CD14-positive monocyte (primary cell): Measurements from ENCODE around the gene REELD1. TPM values are rescaled to one million over a fixed set of nuclear protein-coding genes. Genes with fewer than 3 reads are reported as not detected.

Experiments used
- DNase-seq, 3 donors: peaks; one replicate each; pipeline ENCODE4 v3.0.0-alpha.2; 2011 to 2022
- H2AFZ ChIP-seq: 2 replicates; pipeline ENCODE4 v1.6.0; 2012; ENCODE audit warnings: mild to moderate bottlenecking, low read depth, low read length, inconsistent platforms; ENCODE audit not compliant: insufficient read depth, poor library complexity, severe bottlenecking
- H3K27ac ChIP-seq, 2 donors: 1 replicate in 1 of 2; 2 replicates in 1 of 2; pipeline ENCODE4 v1.5.1; 2012 to 2013; ENCODE audit warnings: low read length in 2 of 2, control low read depth in 1 of 2, inconsistent platforms in 1 of 2, low read depth in 1 of 2, mild to moderate bottlenecking in 1 of 2
- H3K27me3 ChIP-seq, 2 donors: one replicate each; pipeline versions ENCODE4 v1.6.0 to v1.6.1; 2011 to 2013; ENCODE audit warnings: low read length in 2 of 2; ENCODE audit not compliant: control insufficient read depth in 2 of 2, insufficient read depth in 2 of 2
- H3K36me3 ChIP-seq, 2 donors: replicated peaks in 1 of 2; 1 replicate in 1 of 2; 2 replicates in 1 of 2; pipeline versions ENCODE4 v1.5.1 to v1.6.1; 2012 to 2013; ENCODE audit warnings: low read length in 2 of 2, control low read depth in 1 of 2, inconsistent platforms in 1 of 2, mild to moderate bottlenecking in 1 of 2; ENCODE audit not compliant: insufficient read depth in 2 of 2, control insufficient read depth in 1 of 2
- H3K4me1 ChIP-seq, 2 donors: 1 replicate in 1 of 2; 2 replicates in 1 of 2; pipeline versions ENCODE4 v1.5.1 to v1.6.1; 2012 to 2013; ENCODE audit warnings: low read length in 2 of 2, control low read depth in 1 of 2, inconsistent platforms in 1 of 2, mild to moderate bottlenecking in 1 of 2, moderate library complexity in 1 of 2; ENCODE audit not compliant: insufficient read depth in 2 of 2, control insufficient read depth in 1 of 2
- H3K4me2 ChIP-seq: replicated peaks from 2 replicates; pipeline ENCODE3; 2012; ENCODE audit warnings: low read length, moderate library complexity, mild to moderate bottlenecking; ENCODE audit not compliant: poor library complexity, severe bottlenecking; ENCODE audit errors: extremely low read depth
- H3K4me3 ChIP-seq, 3 experiments: fragments of 200-600 bp in 1 of 3; sonication (generic) in 1 of 3; replicated peaks in 1 of 3; 1 replicate in 2 of 3; 2 replicates in 1 of 3; pipeline ENCODE4 v1.5.1; 2011 to 2013; ENCODE audit warnings: low read length in 3 of 3, mild to moderate bottlenecking in 3 of 3, control low read depth in 2 of 3, low read depth in 2 of 3, inconsistent platforms in 1 of 3, moderate library complexity in 1 of 3
- H3K79me2 ChIP-seq: 2 replicates; pipeline ENCODE4 v1.6.0; 2012; ENCODE audit warnings: mild to moderate bottlenecking, control low read depth, inconsistent platforms, low read length, moderate library complexity; ENCODE audit not compliant: insufficient read depth
- H3K9ac ChIP-seq: 2 replicates; pipeline ENCODE4 v1.6.0; 2017; ENCODE audit warnings: low read length, mild to moderate bottlenecking; ENCODE audit not compliant: insufficient read depth, poor library complexity, severe bottlenecking
- H3K9me3 ChIP-seq, 2 donors: replicated peaks in 1 of 2; 1 replicate in 1 of 2; 2 replicates in 1 of 2; pipeline versions ENCODE4 v1.5.1 to v1.6.1; 2012 to 2013; ENCODE audit warnings: low read length in 2 of 2, control low read depth in 1 of 2; ENCODE audit not compliant: control insufficient read depth in 1 of 2, insufficient read depth in 1 of 2
- H4K20me1 ChIP-seq: 2 replicates; pipeline ENCODE4 v1.6.0; 2012; ENCODE audit warnings: mild to moderate bottlenecking, low read length, control low read depth, moderate library complexity; ENCODE audit not compliant: insufficient read depth
- H3K27ac Mint-ChIP-seq, 7 donors: one replicate each; pipeline ENCODE4 v1.8.0; 2020; ENCODE audit warnings: mild to moderate bottlenecking in 7 of 7, mixed read lengths in 7 of 7, moderate library complexity in 6 of 7, inconsistent platforms in 2 of 7
- H3K27me3 Mint-ChIP-seq, 3 donors: one replicate each; pipeline ENCODE4 v1.8.0; 2021 to 2022; ENCODE audit warnings: low read depth in 3 of 3, mild to moderate bottlenecking in 3 of 3, mixed read lengths in 3 of 3, moderate library complexity in 3 of 3, inconsistent platforms in 1 of 3
- H3K36me3 Mint-ChIP-seq, 2 donors: one replicate each; pipeline ENCODE4 v1.8.0; 2020; ENCODE audit warnings: mixed read lengths in 2 of 2, inconsistent platforms in 1 of 2, mild to moderate bottlenecking in 1 of 2
- H3K4me1 Mint-ChIP-seq: one replicate; pipeline ENCODE4 v1.8.0; 2020; ENCODE audit warnings: mild to moderate bottlenecking, mixed read lengths
- H3K4me3 Mint-ChIP-seq, 2 donors: one replicate each; pipeline ENCODE4 v1.8.0; 2020; ENCODE audit warnings: mild to moderate bottlenecking in 2 of 2, mixed read lengths in 2 of 2, moderate library complexity in 1 of 2
- H3K9me3 Mint-ChIP-seq, 7 donors: one replicate each; pipeline ENCODE4 v1.8.0; 2020 to 2022; ENCODE audit warnings: mixed read lengths in 7 of 7, mild to moderate bottlenecking in 6 of 7, moderate library complexity in 6 of 7, inconsistent platforms in 2 of 7
- WGBS: methylation state at CpG from one replicate; pipeline ENCODE4 v1.1.5; 2013; ENCODE audit warnings: missing lambda C conversion rate; ENCODE audit not compliant: insufficient coverage; 5-methylcytosine and 5-hydroxymethylcytosine counted together
- intact Hi-C, 2 donors: fragments of 100-400 bp; cut with micrococcal nuclease; formaldehyde crosslinking; loops; one replicate each; pipeline versions ENCODE4 v1.15.0 to v1.15.1; 2023
- polyA plus RNA-seq, 3 donors: library from polyadenylated mRNA; depleted of rRNA in 1 of 3; unstranded in 2 of 3; stranded (reverse) in 1 of 3; fragments of 300-500 nt in 2 of 3; fragments of >200 nt in 1 of 3; fragmentation: Illumina TruSeq in 2 of 3; gene quantifications; 1 replicate in 2 of 3; 2 replicates in 1 of 3; pipeline ENCODE4 v1.2.3, GENCODE V29; 2012 to 2021
- TF ChIP-seq, protein P1 (sequence below): fragments of 200-600 bp; IDR thresholded peaks from one replicate; pipeline ENCODE4 v1.8.0; 2022; ENCODE audit warnings: antibody characterized with exemption, mild to moderate bottlenecking

The REELD1 gene
- polyA plus RNA-seq, 3 donors: 1.5 TPM; not detected in 2

DNA sequence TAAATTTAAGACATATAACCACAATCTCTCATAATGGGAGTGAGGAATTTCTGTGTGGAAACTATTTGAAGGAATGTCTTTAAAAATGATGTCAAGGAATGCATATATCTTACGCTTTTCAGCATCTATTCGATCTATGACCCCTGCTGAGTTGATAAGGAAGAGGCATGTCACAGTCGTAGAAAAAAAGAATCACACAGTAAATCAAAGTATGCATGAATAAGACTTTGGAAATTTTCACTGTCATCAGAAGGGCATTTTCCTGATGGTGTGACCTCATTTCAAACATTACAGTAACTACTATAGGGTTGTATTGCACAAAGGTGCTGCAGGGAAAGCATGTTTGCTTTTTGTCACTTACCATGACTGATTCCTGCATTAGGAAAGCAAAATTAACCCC, 41.5 kb downstream of the REELD1 start:
- WGBS: 100% methylated on average over 3 of the region's 3 CpGs
- no peaks in the 10 kb centered on the region for H3K27me3 Mint-ChIP-seq
- no peaks in the 10 kb centered on the region for H3K4me1 Mint-ChIP-seq
- H3K4me3 Mint-ChIP-seq: no peak overlapping the region
- H3K27ac Mint-ChIP-seq: no peak overlapping the region
- H3K9me3 Mint-ChIP-seq: no peaks in the 10 kb centered on the region
- H3K27ac ChIP-seq: no peak overlapping the region
- no peak overlapping the region for H3K9ac ChIP-seq
- no peak overlapping the region for H3K4me3 ChIP-seq
- peaks cover 7 to 22% of the 10 kb centered on the region in 2 donors for H3K36me3 ChIP-seq
- H3K4me2 ChIP-seq: no peak overlapping the region
- H3K27me3 ChIP-seq: no peaks in the 10 kb centered on the region
- intact Hi-C loops: no loop called here
- no peak for DNase-seq
- H2AFZ ChIP-seq: no peak overlapping the region
- no peaks in the 10 kb centered on the region for H3K9me3 ChIP-seq
- no peaks in the 10 kb centered on the region for H4K20me1 ChIP-seq
- H3K79me2 ChIP-seq: no peaks in the 10 kb centered on the region
- H3K4me1 ChIP-seq: no peaks in the 10 kb centered on the region
- peaks cover 30 to 32% of the 10 kb centered on the region in 2 donors for H3K36me3 Mint-ChIP-seq
- TF ChIP-seq, protein P1, sequence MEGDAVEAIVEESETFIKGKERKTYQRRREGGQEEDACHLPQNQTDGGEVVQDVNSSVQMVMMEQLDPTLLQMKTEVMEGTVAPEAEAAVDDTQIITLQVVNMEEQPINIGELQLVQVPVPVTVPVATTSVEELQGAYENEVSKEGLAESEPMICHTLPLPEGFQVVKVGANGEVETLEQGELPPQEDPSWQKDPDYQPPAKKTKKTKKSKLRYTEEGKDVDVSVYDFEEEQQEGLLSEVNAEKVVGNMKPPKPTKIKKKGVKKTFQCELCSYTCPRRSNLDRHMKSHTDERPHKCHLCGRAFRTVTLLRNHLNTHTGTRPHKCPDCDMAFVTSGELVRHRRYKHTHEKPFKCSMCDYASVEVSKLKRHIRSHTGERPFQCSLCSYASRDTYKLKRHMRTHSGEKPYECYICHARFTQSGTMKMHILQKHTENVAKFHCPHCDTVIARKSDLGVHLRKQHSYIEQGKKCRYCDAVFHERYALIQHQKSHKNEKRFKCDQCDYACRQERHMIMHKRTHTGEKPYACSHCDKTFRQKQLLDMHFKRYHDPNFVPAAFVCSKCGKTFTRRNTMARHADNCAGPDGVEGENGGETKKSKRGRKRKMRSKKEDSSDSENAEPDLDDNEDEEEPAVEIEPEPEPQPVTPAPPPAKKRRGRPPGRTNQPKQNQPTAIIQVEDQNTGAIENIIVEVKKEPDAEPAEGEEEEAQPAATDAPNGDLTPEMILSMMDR: no peak

- no peaks in the 10 kb centered on the region for H3K27me3 ChIP-seq
- no peaks in the 10 kb centered on the region for H3K4me1 ChIP-seq
- H2AFZ ChIP-seq: no peak overlapping the region
- H3K9ac ChIP-seq: no peak overlapping the region
- no peaks in the 10 kb centered on the region for H3K79me2 ChIP-seq
- WGBS: no CpG with 5 or more reads among the region's 1 CpG
- no peak for DNase-seq
- no peaks in the 10 kb centered on the region for H3K4me1 Mint-ChIP-seq
- TF ChIP-seq, protein P1: no peak
- H3K36me3 ChIP-seq: peaks cover 7 to 22% of the 10 kb centered on the region in 2 donors
- no peaks in the 10 kb centered on the region for H3K27me3 Mint-ChIP-seq
- H3K27ac Mint-ChIP-seq: peak overlapping the region in 1 of 7 donors; percentile 52
- no peaks in the 10 kb centered on the region for H3K9me3 ChIP-seq
- H3K36me3 Mint-ChIP-seq: peaks cover 30 to 32% of the 10 kb centered on the region in 2 donors
- H3K27ac ChIP-seq: no peak overlapping the region
- H3K4me2 ChIP-seq: no peak overlapping the region
- no peaks in the 10 kb centered on the region for H4K20me1 ChIP-seq
- no peak overlapping the region for H3K4me3 Mint-ChIP-seq
- intact Hi-C loops: no loop called here
- H3K4me3 ChIP-seq: no peak overlapping the region
- no peaks in the 10 kb centered on the region for H3K9me3 Mint-ChIP-seq
Observed at GRCh38 chr4:146256328-146256727, 42.0 kb downstream of the REELD1 start.
